Activated naive CD8-positive, alpha-beta T cell (primary cell): ENCODE measurements around the gene C3orf33.

ENCODE experiments used
- H3K27ac Mint-ChIP-seq: one replicate; pipeline ENCODE4 v1.8.0; 2021; ENCODE audit warnings: mixed read lengths
- H3K27me3 Mint-ChIP-seq: one replicate; pipeline ENCODE4 v1.8.0; 2021; ENCODE audit warnings: mixed read lengths
- H3K36me3 Mint-ChIP-seq: one replicate; pipeline ENCODE4 v1.8.0; 2021; ENCODE audit warnings: mixed read lengths
- H3K4me1 Mint-ChIP-seq: one replicate; pipeline ENCODE4 v1.8.0; 2021; ENCODE audit warnings: low read depth, mixed read lengths
- H3K4me3 Mint-ChIP-seq: one replicate; pipeline ENCODE4 v1.8.0; 2021; ENCODE audit warnings: mild to moderate bottlenecking, mixed read lengths
- H3K9me3 Mint-ChIP-seq: one replicate; pipeline ENCODE4 v1.8.0; 2021; ENCODE audit warnings: low read depth, mixed read lengths

Gene C3orf33

GRCh38 chr3:155757577-155757976 is 48.5 kb downstream of the C3orf33 start:
- Mint-ChIP-seq H3K9me3 (no peaks in the 10 kb centered on the region), H3K4me1 (no peaks in the 10 kb centered on the region), H3K36me3 (peaks cover 6% of the 10 kb centered on the region), H3K4me3 (no peak overlapping the region), H3K27ac (no peak overlapping the region), H3K27me3 (no peaks in the 10 kb centered on the region)

- no peaks in the 10 kb centered on the region for H3K4me1 Mint-ChIP-seq
- H3K9me3 Mint-ChIP-seq = no peaks in the 10 kb centered on the region
- no peaks in the 10 kb centered on the region for H3K36me3 Mint-ChIP-seq
These were observed 52.9 kb downstream of the C3orf33 start for GRCh38 chr3:155753038-155753639.

GRCh38 chr3:155748611-155749365 is 57.3 kb downstream of the C3orf33 start:
- Mint-ChIP-seq H3K27me3 (peaks cover 3% of the 10 kb centered on the region), H3K4me1 (peaks cover 12% of the 10 kb centered on the region), H3K27ac (no peak overlapping the region), H3K36me3 (no peaks in the 10 kb centered on the region), H3K4me3 (no peak overlapping the region), H3K9me3 (no peaks in the 10 kb centered on the region)

More at GRCh38 chr3:155753038-155753639, 52.9 kb downstream of the C3orf33 start:
- Mint-ChIP-seq H3K27ac (no peak overlapping the region), H3K4me3 (no peak overlapping the region), H3K27me3 (no peaks in the 10 kb centered on the region)

- no peaks in the 10 kb centered on the region for H3K36me3 Mint-ChIP-seq
- H3K27me3 Mint-ChIP-seq = peaks cover 6% of the 10 kb centered on the region
- H3K27ac Mint-ChIP-seq = no peak overlapping the region
- H3K9me3 Mint-ChIP-seq = no peaks in the 10 kb centered on the region
- H3K4me3 Mint-ChIP-seq = no peak overlapping the region
- H3K4me1 Mint-ChIP-seq = peaks cover 18% of the 10 kb centered on the region
These were observed 58.2 kb downstream of the C3orf33 start for GRCh38 chr3:155747946-155748290.

- Mint-ChIP-seq H3K27ac (no peak overlapping the region), H3K36me3 (no peaks in the 10 kb centered on the region), H3K9me3 (no peaks in the 10 kb centered on the region), H3K4me1 (peaks cover 18% of the 10 kb centered on the region), H3K4me3 (no peak overlapping the region), H3K27me3 (peaks cover 11% of the 10 kb centered on the region)
These were observed 58.7 kb downstream of the C3orf33 start for GRCh38 chr3:155747286-155747945.

GRCh38 chr3:155746703-155747102 is 59.4 kb downstream of the C3orf33 start:
- H3K36me3 Mint-ChIP-seq = no peaks in the 10 kb centered on the region
- no peak overlapping the region for H3K27ac Mint-ChIP-seq
- H3K4me1 Mint-ChIP-seq = peaks cover 18% of the 10 kb centered on the region
- peaks cover 13% of the 10 kb centered on the region for H3K27me3 Mint-ChIP-seq
- H3K4me3 Mint-ChIP-seq = no peak overlapping the region
- no peaks in the 10 kb centered on the region for H3K9me3 Mint-ChIP-seq

GRCh38 chr3:155745795-155746550 is 60.1 kb downstream of the C3orf33 start:
- Mint-ChIP-seq H3K4me1 (peaks cover 18% of the 10 kb centered on the region), H3K36me3 (no peaks in the 10 kb centered on the region), H3K27me3 (peaks cover 13% of the 10 kb centered on the region), H3K4me3 (peak overlapping the region; percentile 90), H3K27ac (no peak overlapping the region), H3K9me3 (no peaks in the 10 kb centered on the region)

GRCh38 chr3:155744626-155745324 is 61.3 kb downstream of the C3orf33 start, which contains the start of gene PLCH1:
PLCH1 (minus strand) TSS chr3:155745071; CDS start chr3:155704224, 40,847 bp downstream.
- peaks cover 18% of the 10 kb centered on the region for H3K27me3 Mint-ChIP-seq
- no peak within 1 kb of the TSS for H3K27ac Mint-ChIP-seq
- H3K36me3 Mint-ChIP-seq = no peaks in the 10 kb centered on the region
- H3K9me3 Mint-ChIP-seq = no peaks in the 10 kb centered on the region
- H3K4me1 Mint-ChIP-seq = peaks cover 18% of the 10 kb centered on the region
- peak within 1 kb of the TSS; percentile 90 for H3K4me3 Mint-ChIP-seq

- H3K27ac Mint-ChIP-seq = no peak overlapping the region
These were observed 62.0 kb downstream of the C3orf33 start for GRCh38 chr3:155744010-155744625.

GRCh38 chr3:155743606-155744005 is 62.5 kb downstream of the C3orf33 start:
- Mint-ChIP-seq H3K36me3 (no peaks in the 10 kb centered on the region), H3K4me3 (peak overlapping the region; percentile 90), H3K27ac (no peak overlapping the region), H3K27me3 (peaks cover 21% of the 10 kb centered on the region), H3K9me3 (no peaks in the 10 kb centered on the region), H3K4me1 (peaks cover 18% of the 10 kb centered on the region)

More at GRCh38 chr3:155744010-155744625, 62.0 kb downstream of the C3orf33 start:
- no peaks in the 10 kb centered on the region for H3K36me3 Mint-ChIP-seq
- H3K27me3 Mint-ChIP-seq = peaks cover 20% of the 10 kb centered on the region
- H3K4me3 Mint-ChIP-seq = peak overlapping the region; percentile 90
- H3K9me3 Mint-ChIP-seq = no peaks in the 10 kb centered on the region
- H3K4me1 Mint-ChIP-seq = peaks cover 18% of the 10 kb centered on the region

GRCh38 chr3:155742349-155742965 is 63.6 kb downstream of the C3orf33 start:
- no peaks in the 10 kb centered on the region for H3K36me3 Mint-ChIP-seq
- peaks cover 23% of the 10 kb centered on the region for H3K27me3 Mint-ChIP-seq
- no peaks in the 10 kb centered on the region for H3K9me3 Mint-ChIP-seq
- H3K4me1 Mint-ChIP-seq = peaks cover 18% of the 10 kb centered on the region
- H3K27ac Mint-ChIP-seq = no peak overlapping the region
- H3K4me3 Mint-ChIP-seq = peak overlapping the region; percentile 69

GRCh38 chr3:155741603-155742002 is 64.5 kb downstream of the C3orf33 start:
- Mint-ChIP-seq H3K4me1 (peaks cover 18% of the 10 kb centered on the region), H3K4me3 (no peak overlapping the region), H3K27ac (no peak overlapping the region), H3K36me3 (no peaks in the 10 kb centered on the region), H3K27me3 (peaks cover 23% of the 10 kb centered on the region), H3K9me3 (no peaks in the 10 kb centered on the region)

GRCh38 chr3:155741101-155741500 is 65.0 kb downstream of the C3orf33 start:
- Mint-ChIP-seq H3K4me3 (no peak overlapping the region), H3K4me1 (peaks cover 18% of the 10 kb centered on the region), H3K36me3 (no peaks in the 10 kb centered on the region), H3K27me3 (peaks cover 23% of the 10 kb centered on the region), H3K9me3 (no peaks in the 10 kb centered on the region), H3K27ac (no peak overlapping the region)
